GOT3 (cell line): Measurements from ENCODE around the gene BLOC1S4.
"Not testable (repeated sequence)": the region's sequence is repeated elsewhere in the genome, so short reads cannot be mapped to it uniquely, and the experiment has no call there.

Source experiments
- DNase-seq: peaks from one replicate; lab custom pipeline; 2025; ENCODE audit warnings: mixed read lengths; lab: John Stamatoyannopoulos, UW

BLOC1S4 gene, protein sequence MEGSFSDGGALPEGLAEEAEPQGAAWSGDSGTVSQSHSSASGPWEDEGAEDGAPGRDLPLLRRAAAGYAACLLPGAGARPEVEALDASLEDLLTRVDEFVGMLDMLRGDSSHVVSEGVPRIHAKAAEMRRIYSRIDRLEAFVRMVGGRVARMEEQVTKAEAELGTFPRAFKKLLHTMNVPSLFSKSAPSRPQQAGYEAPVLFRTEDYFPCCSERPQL

GRCh38 chr4:6716018-6716911 lies at the start of gene BLOC1S4:
Gene BLOC1S4 (plus strand): TSS chr4:6716174. CDS start chr4:6716210, 36 bp downstream.
- peak; percentile 53 for DNase-seq

- DNase-seq: no peak
These were observed 47.6 kb upstream of the BLOC1S4 start for GRCh38 chr4:6668391-6668790.

- DNase-seq: no peak
These were observed 44.3 kb upstream of the BLOC1S4 start for GRCh38 chr4:6671648-6672047.

GRCh38 chr4:6672131-6672530 lies 43.8 kb upstream of the BLOC1S4 start:
- no peak for DNase-seq

GRCh38 chr4:6672541-6673190 lies 43.3 kb upstream of the BLOC1S4 start:
- not testable (repeated sequence) for DNase-seq

DNA sequence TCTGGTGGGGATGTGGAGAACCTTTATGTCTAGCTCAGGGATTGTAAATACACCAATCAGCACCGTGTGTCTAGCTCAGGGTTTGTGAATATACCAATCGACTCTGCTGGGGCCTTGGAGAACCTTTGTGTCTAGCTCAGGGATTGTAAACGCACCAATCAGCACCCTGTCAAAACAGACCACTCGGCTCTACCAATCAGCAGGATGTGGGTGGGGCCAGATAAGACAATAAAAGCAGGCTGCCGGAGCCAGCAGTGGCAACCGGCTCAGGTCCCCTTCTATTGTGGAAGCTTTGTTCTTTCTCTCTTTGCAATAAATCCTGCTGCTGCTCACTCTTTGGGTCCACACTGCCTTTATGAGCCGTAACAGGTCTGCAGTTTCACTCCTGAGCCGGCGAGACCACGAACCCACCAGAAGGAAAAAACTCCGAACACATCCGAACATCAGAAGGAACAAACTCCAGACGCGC lies 42.7 kb upstream of the BLOC1S4 start:
- DNase-seq: not testable (repeated sequence)

GRCh38 chr4:6673660-6674499 lies 42.1 kb upstream of the BLOC1S4 start:
- DNase-seq: peak; percentile 73

GRCh38 chr4:6674500-6675149 lies 41.3 kb upstream of the BLOC1S4 start:
- DNase-seq: no peak

DNA sequence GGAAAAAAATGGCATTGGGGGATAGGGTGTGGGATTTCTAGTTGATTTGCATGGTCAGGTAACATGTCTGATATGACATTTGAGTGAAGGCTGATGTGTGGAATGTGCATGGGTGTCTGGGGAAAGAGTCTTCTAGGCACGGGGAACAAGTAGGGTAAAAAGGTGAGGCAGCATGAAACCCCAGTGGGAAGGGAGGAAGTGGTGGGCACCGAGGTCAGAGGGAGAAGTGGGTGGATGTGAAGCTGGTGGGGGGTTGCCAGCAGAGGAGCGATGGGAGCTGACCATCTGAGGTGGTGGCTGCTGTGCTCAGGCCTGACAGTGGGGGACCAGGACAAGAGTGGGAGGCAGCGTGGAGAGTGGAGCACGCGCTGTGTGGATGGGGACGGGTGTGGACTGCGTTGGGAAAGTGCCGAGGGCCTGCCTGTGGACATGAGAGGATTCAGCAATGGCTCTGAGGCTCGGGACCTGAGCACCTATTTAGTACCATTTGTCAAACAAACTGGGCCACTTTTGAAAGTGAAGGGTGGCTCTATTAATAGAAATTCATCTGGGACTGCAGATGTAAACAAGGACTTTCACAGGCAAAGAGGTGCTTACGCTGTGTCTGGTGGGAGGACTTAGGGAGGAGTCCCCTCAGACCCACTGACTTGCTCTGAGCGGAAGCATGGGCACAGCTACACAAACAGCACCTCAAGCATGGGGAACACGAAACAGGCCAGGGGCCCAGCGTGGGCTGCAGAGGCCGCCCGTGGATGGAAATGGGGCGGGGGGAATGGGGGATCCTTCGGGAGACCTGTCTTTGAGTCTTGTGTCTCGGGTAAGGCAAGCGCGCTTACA lies 39.0 kb upstream of the BLOC1S4 start:
- DNase-seq: no peak

DNA sequence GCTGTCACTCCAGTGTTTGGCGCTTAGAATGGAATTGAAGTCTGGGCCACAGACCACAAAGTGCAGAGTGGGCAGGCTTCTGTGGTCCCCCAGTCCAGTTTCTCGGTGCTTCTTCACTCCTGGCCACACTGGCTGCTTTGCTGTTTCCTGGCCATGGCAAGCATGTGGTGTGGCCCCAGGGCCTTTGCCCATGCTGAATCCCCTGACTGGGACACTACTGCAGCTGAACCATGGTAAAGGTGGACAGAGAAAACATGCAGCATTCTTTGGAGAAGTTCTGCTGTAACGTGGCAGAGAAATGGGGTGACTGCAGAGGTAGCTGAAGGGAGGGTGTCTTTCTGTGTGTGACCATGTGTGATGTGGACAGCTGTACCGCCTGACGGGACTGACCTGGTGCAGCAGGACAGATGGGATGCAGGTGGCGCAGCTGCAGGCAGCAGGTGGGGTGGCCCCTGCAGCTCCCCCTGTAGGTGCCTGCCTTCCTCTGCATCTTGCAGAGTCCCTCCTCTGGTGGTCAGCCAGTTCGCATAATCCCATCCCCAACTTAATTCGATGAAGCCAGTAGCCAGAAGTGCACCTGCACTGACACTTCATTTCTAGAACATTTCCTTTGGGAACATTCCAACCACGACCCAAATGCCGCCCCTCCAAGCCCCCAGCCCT lies 35.5 kb upstream of the BLOC1S4 start:
- no peak for DNase-seq

- DNase-seq: no peak
These were observed 34.8 kb upstream of the BLOC1S4 start for GRCh38 chr4:6681191-6681590.

- no peak for DNase-seq
These were observed 32.9 kb upstream of the BLOC1S4 start for GRCh38 chr4:6682862-6683590.

DNA sequence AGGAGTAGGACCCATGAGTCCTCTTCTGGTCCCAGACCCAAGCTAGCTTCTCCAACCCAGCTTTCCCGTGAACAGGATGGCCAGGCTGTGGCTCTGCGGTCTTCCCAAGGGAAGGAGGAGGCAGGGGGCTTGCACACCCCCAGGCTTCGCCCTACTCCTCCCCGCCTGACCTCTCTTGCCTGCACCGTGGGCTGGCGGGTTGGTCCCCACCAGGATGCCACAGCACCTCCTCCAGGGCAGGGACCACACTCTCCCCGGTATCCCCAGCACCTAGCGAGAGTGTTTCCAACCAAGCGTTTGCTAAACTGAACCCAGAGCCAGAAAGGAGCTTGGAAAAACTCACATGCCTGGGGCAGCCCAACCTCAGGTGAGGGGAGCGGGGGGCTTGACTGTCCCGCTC lies 31.3 kb upstream of the BLOC1S4 start:
- DNase-seq: no peak

- DNase-seq: no peak
These were observed 29.7 kb upstream of the BLOC1S4 start for GRCh38 chr4:6686104-6686787.

DNA sequence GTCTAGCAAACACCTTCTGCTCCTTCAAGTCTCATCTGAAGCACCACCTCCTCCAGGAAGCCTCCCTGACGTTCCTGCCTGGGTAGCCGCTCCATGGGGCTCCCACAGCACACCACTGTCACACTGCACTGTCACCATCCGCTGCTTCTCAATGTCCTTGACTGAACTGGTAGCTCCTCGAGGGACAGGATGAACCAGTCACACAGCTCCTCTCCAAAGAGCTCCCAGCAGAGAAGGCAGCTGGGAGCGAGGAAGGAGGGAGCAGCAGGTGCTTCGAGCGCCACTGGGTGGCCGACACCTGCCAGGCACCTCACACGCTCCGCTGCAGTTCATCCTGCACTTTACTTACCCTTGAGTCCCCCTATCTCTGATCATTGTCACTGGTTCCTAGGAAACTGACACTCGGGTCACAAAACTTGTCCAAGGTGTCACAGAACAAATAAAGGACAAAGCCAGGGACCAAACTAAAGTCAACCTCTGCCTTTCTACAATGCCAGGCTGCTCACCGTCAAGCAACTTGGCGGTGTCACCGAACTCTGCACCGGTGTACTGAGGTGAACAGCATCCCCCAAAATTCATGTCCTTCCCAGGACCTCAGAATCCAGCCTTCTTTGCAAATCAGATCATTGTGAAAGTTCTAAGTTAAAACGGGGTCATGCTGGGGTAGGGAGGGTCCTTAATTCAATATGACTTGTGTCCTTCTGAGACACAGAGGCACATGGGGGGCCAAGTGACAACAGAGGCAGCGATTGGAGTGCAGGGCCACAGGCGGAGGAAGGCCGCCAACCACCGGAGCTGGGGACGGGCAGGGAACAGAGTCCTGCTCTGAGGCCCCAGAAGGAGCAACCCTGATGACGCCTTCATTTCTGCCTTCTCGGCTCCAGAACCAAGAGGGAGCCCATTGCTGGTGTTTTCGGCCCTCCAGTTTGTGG lies 27.8 kb upstream of the BLOC1S4 start:
- DNase-seq: no peak

DNA sequence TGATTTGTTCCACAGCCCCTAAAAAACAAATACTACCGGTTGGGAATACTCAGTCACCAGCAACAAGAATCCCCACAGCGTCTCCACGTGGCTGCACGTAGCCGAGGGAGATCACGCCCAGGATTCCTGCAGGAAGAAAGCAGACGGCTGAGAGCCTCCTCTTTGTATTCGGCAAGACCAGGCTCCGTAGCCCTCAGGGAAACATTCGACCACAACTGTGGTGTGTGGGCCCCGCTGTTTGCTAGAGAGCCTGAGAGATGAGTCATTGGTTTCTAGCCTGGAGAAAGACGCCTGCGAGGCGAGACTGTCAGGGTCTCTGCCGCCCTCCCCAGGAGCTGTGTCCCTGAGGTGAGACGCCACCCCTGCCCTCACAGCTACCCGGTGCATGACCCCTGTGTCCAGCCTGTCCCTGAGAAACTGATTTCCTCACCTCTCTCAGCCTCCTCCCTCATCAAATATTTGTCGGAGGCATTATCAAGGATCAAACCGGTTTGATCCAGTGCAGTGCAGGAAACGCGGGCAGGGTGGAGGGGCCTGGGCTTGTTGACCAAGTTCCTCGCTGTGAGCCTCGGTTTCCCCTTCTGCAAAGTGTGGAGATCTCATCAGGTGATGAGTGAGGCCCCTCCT lies 27.0 kb upstream of the BLOC1S4 start:
- peak; percentile 61 for DNase-seq

DNA sequence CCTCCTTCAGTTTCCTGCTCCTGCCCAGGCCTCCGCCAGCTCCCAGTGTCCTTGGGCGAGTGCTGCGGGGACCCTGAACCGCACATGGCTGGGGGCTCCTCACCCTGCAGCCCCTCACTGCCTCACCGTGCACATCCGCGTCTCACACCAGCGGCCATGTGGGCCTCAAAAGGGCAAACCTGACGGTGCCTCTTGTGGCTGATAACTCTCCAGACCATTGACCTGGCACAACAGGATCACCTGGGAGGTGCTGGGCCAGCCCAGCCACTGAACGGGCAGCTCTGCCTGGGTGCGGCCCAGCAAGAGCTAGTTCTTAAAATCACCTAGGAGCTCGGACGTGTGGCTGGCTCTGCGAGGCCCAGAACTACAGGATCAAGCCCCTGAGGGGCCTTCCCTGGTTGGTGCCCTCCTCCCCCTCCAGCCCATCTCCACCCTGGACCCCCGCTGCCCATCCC lies 26.4 kb upstream of the BLOC1S4 start:
- DNase-seq: no peak
